Right kidney (tissue), 1 donor: Measurements from ENCODE around the gene COX11.

ENCODE experiments used
- DNase-seq: peaks from one replicate; pipeline ENCODE4 v3.0.0-alpha.2; 2016

COX11 gene

GRCh38 chr17:54969658-54970572 is 1.5 kb upstream of the COX11 start:
- no peak for DNase-seq

- peak; percentile 91 for DNase-seq
These were observed 506 bp upstream of the COX11 start for GRCh38 chr17:54968988-54969332.

- no peak for DNase-seq
These were observed 713 bp downstream of the COX11 start for GRCh38 chr17:54967621-54968261.

GRCh38 chr17:54956791-54957190 is 11.7 kb downstream of the COX11 start:
- no peak for DNase-seq

- no peak for DNase-seq
These were observed 17.2 kb downstream of the COX11 start for GRCh38 chr17:54951286-54951685.

- DNase-seq = no peak
These were observed 18.3 kb downstream of the COX11 start for GRCh38 chr17:54950116-54950515.

- DNase-seq = no peak
These were observed 20.1 kb downstream of the COX11 start for GRCh38 chr17:54948380-54948779.

GRCh38 chr17:54947396-54947795 is 21.1 kb downstream of the COX11 start:
- DNase-seq = no peak

GRCh38 chr17:54945671-54946070 is 22.8 kb downstream of the COX11 start:
- no peak for DNase-seq

GRCh38 chr17:54945231-54945630 is 23.2 kb downstream of the COX11 start:
- no peak for DNase-seq

- DNase-seq = no peak
These were observed 23.7 kb downstream of the COX11 start for GRCh38 chr17:54944796-54945195.

GRCh38 chr17:54941285-54941684 is 27.2 kb downstream of the COX11 start:
- no peak for DNase-seq

- DNase-seq = no peak
These were observed 31.0 kb downstream of the COX11 start for GRCh38 chr17:54937426-54937825.

- no peak for DNase-seq
These were observed 31.4 kb downstream of the COX11 start for GRCh38 chr17:54937018-54937417.

- DNase-seq = no peak
These were observed 33.0 kb downstream of the COX11 start for GRCh38 chr17:54935471-54935870.

GRCh38 chr17:54933921-54934320 is 34.5 kb downstream of the COX11 start:
- no peak for DNase-seq

- no peak for DNase-seq
These were observed 35.7 kb downstream of the COX11 start for GRCh38 chr17:54932711-54933110.

GRCh38 chr17:54927525-54927924 is 40.9 kb downstream of the COX11 start:
- DNase-seq = no peak

GRCh38 chr17:54924405-54924804 is 44.0 kb downstream of the COX11 start:
- DNase-seq = no peak

- DNase-seq = no peak
These were observed 47.6 kb downstream of the COX11 start for GRCh38 chr17:54920819-54921218.

- DNase-seq = no peak
These were observed 49.0 kb downstream of the COX11 start for GRCh38 chr17:54919425-54919824.

- DNase-seq = no peak
These were observed 51.7 kb downstream of the COX11 start for GRCh38 chr17:54916721-54917120.
